ENCODE results near the gene SRRM3. TPM values are rescaled to one million over a fixed set of nuclear protein-coding genes. Genes with fewer than 3 reads are reported as not detected.
"Not testable (repeated sequence)": the region's sequence is repeated elsewhere in the genome, so short reads cannot be mapped to it uniquely, and the experiment has no call there.

Gene SRRM3
- total RNA-seq, 2 experiments from 2014 or later = not detected

GRCh38 chr7:76333511-76334101 is 131.9 kb downstream of the SRRM3 start:
- Histone ChIP-seq H3K27ac (ENCODE audit: low read depth, low read length, poor library complexity, severe bottlenecking) (no peak overlapping the region), H4K20me1 (ENCODE audit: insufficient read depth, low read length) (peaks cover 40% of the 10 kb centered on the region; the same call in 1 of the 2 replicates), H3K9me2 (ENCODE audit: insufficient read depth, low read length) (no peaks in the 10 kb centered on the region), H3K4me3 (ENCODE audit: low read depth, low read length, poor library complexity, severe bottlenecking) (no peak overlapping the region), H3K9me3 (ENCODE audit: low read length) (no peaks in the 10 kb centered on the region), H3K4me2 (ENCODE audit: low read length) (no peak overlapping the region), H3K36me3 (ENCODE audit: insufficient read depth, low read length) (peaks cover 93% of the 10 kb centered on the region), H3K79me2 (ENCODE audit: insufficient read depth, low read depth, low read length) (peaks cover 90% of the 10 kb centered on the region), H3K4me1 (ENCODE audit: insufficient read depth, low read length, poor library complexity, severe bottlenecking) (no peaks in the 10 kb centered on the region), H2AFZ (ENCODE audit: low read length) (no peak overlapping the region)
- DNase-seq (ENCODE audit: low spot score) = no peak
- ChIA-PET POLR2A (interaction anchor here (0.6 to 1.7 kb wide), 4 partner anchors 9 to 23 kb away, joined by 3 to 6 read pairs (median 4); no protein-coding TSS in a partner anchor), CTCF (ENCODE audit: unreplicated experiment) (no interaction called here)
- TF ChIP-seq CTCF (conservative IDR thresholded peaks at IDR 0.05; ENCODE audit: low read length) (no peak), EZH2phosphoT487 (IDR thresholded peaks at IDR 0.05; ENCODE audit: borderline replicate concordance, low read depth, low read length) (no peak)
- intact Hi-C loops (cut with micrococcal nuclease; ENCODE audit: unreplicated experiment) = no loop called here
- no TSS peak for BruUV-seq (replicated peaks)

- TF ChIP-seq CTCF (conservative IDR thresholded peaks at IDR 0.05; ENCODE audit: low read length) (no peak), EZH2phosphoT487 (IDR thresholded peaks at IDR 0.05; ENCODE audit: borderline replicate concordance, low read depth, low read length) (no peak)
- BruUV-seq (replicated peaks) = no TSS peak
- no peak overlapping the region for H3K4me2 ChIP-seq (ENCODE audit: low read length)
- POLR2A ChIA-PET = interaction anchor here (0.6 to 1.7 kb wide), 5 partner anchors 8 to 23 kb away, joined by 3 to 7 read pairs (median 4); no protein-coding TSS in a partner anchor
- DNase-seq (ENCODE audit: low spot score) = no peak
- H3K4me3 ChIP-seq (ENCODE audit: low read depth, low read length, poor library complexity, severe bottlenecking) = no peak overlapping the region
- no peak overlapping the region for H2AFZ ChIP-seq (ENCODE audit: low read length)
- H3K36me3 ChIP-seq (ENCODE audit: insufficient read depth, low read length) = peaks cover 93% of the 10 kb centered on the region
- no peaks in the 10 kb centered on the region for H3K9me2 ChIP-seq (ENCODE audit: insufficient read depth, low read length)
- CTCF ChIA-PET (ENCODE audit: unreplicated experiment) = no interaction called here
- peaks cover 92% of the 10 kb centered on the region for H3K79me2 ChIP-seq (ENCODE audit: insufficient read depth, low read depth, low read length)
- no peaks in the 10 kb centered on the region for H3K9me3 ChIP-seq (ENCODE audit: low read length)
- no peak overlapping the region for H3K27ac ChIP-seq (ENCODE audit: low read depth, low read length, poor library complexity, severe bottlenecking)
- H3K4me1 ChIP-seq (ENCODE audit: insufficient read depth, low read length, poor library complexity, severe bottlenecking) = no peaks in the 10 kb centered on the region
- intact Hi-C loops (cut with micrococcal nuclease; ENCODE audit: unreplicated experiment) = no loop called here
- peaks cover 37% of the 10 kb centered on the region; the same call in 1 of the 2 replicates for H4K20me1 ChIP-seq (ENCODE audit: insufficient read depth, low read length)
Observed at GRCh38 chr7:76334320-76334967, 132.7 kb downstream of the SRRM3 start.

- POLR2A ChIA-PET = interaction anchor here (0.6 to 1.7 kb wide), 4 partner anchors 9 to 328 kb away, joined by 3 to 7 read pairs (median 4); no protein-coding TSS in a partner anchor
- DNase-seq (ENCODE audit: low spot score); H3K4me3 ChIP-seq (ENCODE audit: low read depth, low read length, poor library complexity, severe bottlenecking); H3K9me2 ChIP-seq (ENCODE audit: insufficient read depth, low read length); H2AFZ ChIP-seq (ENCODE audit: low read length); intact Hi-C loops (cut with micrococcal nuclease; ENCODE audit: unreplicated experiment); H3K27ac ChIP-seq (ENCODE audit: low read depth, low read length, poor library complexity, severe bottlenecking); CTCF ChIA-PET (ENCODE audit: unreplicated experiment); BruUV-seq (replicated peaks); H3K4me2 ChIP-seq (ENCODE audit: low read length); H3K4me1 ChIP-seq (ENCODE audit: insufficient read depth, low read length, poor library complexity, severe bottlenecking); H3K9me3 ChIP-seq (ENCODE audit: low read length): not testable (repeated sequence)
- Histone ChIP-seq H3K36me3 (ENCODE audit: insufficient read depth, low read length) (peaks cover 93% of the 10 kb centered on the region), H3K79me2 (ENCODE audit: insufficient read depth, low read depth, low read length) (peaks cover 99% of the 10 kb centered on the region), H4K20me1 (ENCODE audit: insufficient read depth, low read length) (peaks cover 35% of the 10 kb centered on the region; the same call in 1 of the 2 replicates)
Observed at GRCh38 chr7:76335417-76335816, 133.7 kb downstream of the SRRM3 start.
